ENCODE results near the gene UBE2QL1. TPM values are rescaled to one million over a fixed set of nuclear protein-coding genes. Genes with fewer than 3 reads are reported as not detected.

The UBE2QL1 gene
- total RNA-seq, 1 experiment from 2014 or later, result 0.50 TPM

DNA sequence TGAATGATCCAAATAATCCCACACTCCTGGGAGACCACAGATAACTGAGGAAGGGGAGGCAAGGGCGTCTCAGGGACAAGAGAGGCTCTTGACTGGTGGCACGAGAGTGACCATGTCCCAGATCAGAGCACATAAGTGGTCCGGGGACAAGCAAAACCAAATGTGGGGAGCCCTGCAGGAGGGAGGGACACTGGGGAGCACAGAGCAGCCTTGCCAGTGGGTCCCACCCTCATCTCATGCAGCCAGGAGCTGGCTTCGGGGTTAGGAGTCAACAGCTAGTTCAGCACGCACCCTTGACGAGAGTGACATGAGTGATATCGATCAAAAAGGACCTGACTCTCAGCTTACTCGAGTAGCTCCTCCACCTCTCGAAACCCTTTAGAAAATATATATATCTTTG lies 16.5 kb upstream of the UBE2QL1 start (continued):
- TF ChIP-seq, protein P1, sequence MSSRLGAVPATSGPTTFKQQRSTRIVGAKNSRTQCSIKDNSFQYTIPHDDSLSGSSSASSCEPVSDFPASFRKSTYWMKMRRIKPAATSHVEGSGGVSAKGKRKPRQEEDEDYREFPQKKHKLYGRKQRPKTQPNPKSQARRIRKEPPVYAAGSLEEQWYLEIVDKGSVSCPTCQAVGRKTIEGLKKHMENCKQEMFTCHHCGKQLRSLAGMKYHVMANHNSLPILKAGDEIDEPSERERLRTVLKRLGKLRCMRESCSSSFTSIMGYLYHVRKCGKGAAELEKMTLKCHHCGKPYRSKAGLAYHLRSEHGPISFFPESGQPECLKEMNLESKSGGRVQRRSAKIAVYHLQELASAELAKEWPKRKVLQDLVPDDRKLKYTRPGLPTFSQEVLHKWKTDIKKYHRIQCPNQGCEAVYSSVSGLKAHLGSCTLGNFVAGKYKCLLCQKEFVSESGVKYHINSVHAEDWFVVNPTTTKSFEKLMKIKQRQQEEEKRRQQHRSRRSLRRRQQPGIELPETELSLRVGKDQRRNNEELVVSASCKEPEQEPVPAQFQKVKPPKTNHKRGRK (CRISPR knock-in tag; IDR thresholded peaks at IDR 0.05; ENCODE audit: borderline replicate concordance), result no peak
- TF ChIP-seq CBFB (CRISPR knock-in tag; IDR thresholded peaks at IDR 0.05; ENCODE audit: low read depth), result no peak
- no peak for TF ChIP-seq CREB1 (CRISPR knock-in tag; IDR thresholded peaks at IDR 0.05)
- TF ChIP-seq NFYB (CRISPR knock-in tag; conservative IDR thresholded peaks at IDR 0.05; ENCODE audit: low read depth), result no peak
- TF ChIP-seq, protein P2, sequence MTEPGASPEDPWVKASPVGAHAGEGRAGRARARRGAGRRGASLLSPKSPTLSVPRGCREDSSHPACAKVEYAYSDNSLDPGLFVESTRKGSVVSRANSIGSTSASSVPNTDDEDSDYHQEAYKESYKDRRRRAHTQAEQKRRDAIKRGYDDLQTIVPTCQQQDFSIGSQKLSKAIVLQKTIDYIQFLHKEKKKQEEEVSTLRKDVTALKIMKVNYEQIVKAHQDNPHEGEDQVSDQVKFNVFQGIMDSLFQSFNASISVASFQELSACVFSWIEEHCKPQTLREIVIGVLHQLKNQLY (CRISPR knock-in tag; IDR thresholded peaks at IDR 0.05), result no peak
- TF ChIP-seq ZNF396 (CRISPR knock-in tag; IDR thresholded peaks at IDR 0.05; ENCODE audit: borderline replicate concordance), result no peak
- TF ChIP-seq STAT6 (CRISPR knock-in tag; conservative IDR thresholded peaks at IDR 0.05; ENCODE audit: low read depth), result no peak
- no peak for TF ChIP-seq HMGXB4 (CRISPR knock-in tag; IDR thresholded peaks at IDR 0.05)

- TF ChIP-seq ATF1 (CRISPR knock-in tag; IDR thresholded peaks at IDR 0.05), result no peak
- TF ChIP-seq RELA (CRISPR knock-in tag; IDR thresholded peaks at IDR 0.05; ENCODE audit: borderline replicate concordance), result no peak
- TF ChIP-seq, protein P3, sequence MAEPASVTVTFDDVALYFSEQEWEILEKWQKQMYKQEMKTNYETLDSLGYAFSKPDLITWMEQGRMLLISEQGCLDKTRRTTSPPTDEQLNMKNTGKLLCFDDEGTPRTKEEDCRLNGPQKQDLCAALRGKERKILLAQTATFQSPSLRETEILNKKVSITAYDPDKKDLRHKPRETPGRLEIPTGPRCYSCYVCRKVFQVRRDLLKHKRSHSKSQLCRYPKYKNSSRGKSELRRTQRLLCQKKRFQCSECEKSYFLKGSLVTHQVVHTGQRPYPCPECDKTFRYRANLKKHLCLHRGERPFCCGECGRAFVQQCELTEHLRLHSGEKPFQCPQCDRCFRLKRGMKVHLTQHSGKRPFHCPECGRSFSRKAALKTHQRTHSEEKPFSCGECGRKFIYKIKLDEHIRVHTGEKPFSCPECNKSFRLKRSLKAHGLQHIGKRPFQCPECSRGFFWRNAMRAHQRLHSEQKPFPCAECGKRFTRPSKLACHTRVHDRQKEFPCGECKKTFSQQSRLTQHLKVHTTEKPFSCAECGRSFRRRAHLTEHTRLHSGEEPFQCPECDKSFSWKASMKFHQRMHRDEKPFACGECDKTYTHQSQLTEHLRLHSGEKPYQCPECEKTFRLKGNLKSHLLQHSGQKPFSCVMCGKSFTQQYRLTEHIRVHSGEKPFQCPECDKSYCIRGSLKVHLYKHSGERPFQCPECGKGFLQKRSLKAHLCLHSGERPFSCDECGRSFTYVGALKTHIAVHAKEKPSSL (CRISPR knock-in tag; conservative IDR thresholded peaks at IDR 0.05), result no peak
- TF ChIP-seq ZNF671 (CRISPR knock-in tag; IDR thresholded peaks at IDR 0.05), result no peak
- no peak for TF ChIP-seq NFATC4 (CRISPR knock-in tag; IDR thresholded peaks at IDR 0.05)
- TF ChIP-seq, protein P4, sequence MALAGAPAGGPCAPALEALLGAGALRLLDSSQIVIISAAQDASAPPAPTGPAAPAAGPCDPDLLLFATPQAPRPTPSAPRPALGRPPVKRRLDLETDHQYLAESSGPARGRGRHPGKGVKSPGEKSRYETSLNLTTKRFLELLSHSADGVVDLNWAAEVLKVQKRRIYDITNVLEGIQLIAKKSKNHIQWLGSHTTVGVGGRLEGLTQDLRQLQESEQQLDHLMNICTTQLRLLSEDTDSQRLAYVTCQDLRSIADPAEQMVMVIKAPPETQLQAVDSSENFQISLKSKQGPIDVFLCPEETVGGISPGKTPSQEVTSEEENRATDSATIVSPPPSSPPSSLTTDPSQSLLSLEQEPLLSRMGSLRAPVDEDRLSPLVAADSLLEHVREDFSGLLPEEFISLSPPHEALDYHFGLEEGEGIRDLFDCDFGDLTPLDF (CRISPR knock-in tag; IDR thresholded peaks at IDR 0.05), result no peak
- TF ChIP-seq CREB1 (CRISPR knock-in tag; IDR thresholded peaks at IDR 0.05), result no peak
- TF ChIP-seq GRHL2 (CRISPR knock-in tag; IDR thresholded peaks at IDR 0.05; ENCODE audit: insufficient replicate concordance, severe bottlenecking), result no peak
- TF ChIP-seq TEAD4 (CRISPR knock-in tag; IDR thresholded peaks at IDR 0.05), result no peak
- no peak for TF ChIP-seq RORB (CRISPR knock-in tag; IDR thresholded peaks at IDR 0.05)
- TF ChIP-seq GABPB1 (CRISPR knock-in tag; IDR thresholded peaks at IDR 0.05), result no peak
- TF ChIP-seq STAT6 (CRISPR knock-in tag; conservative IDR thresholded peaks at IDR 0.05; ENCODE audit: low read depth), result no peak
- no peak for TF ChIP-seq ZMAT4 (CRISPR knock-in tag; IDR thresholded peaks at IDR 0.05)
- TF ChIP-seq, protein P5, sequence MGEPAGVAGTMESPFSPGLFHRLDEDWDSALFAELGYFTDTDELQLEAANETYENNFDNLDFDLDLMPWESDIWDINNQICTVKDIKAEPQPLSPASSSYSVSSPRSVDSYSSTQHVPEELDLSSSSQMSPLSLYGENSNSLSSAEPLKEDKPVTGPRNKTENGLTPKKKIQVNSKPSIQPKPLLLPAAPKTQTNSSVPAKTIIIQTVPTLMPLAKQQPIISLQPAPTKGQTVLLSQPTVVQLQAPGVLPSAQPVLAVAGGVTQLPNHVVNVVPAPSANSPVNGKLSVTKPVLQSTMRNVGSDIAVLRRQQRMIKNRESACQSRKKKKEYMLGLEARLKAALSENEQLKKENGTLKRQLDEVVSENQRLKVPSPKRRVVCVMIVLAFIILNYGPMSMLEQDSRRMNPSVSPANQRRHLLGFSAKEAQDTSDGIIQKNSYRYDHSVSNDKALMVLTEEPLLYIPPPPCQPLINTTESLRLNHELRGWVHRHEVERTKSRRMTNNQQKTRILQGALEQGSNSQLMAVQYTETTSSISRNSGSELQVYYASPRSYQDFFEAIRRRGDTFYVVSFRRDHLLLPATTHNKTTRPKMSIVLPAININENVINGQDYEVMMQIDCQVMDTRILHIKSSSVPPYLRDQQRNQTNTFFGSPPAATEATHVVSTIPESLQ (CRISPR knock-in tag; IDR thresholded peaks at IDR 0.05), result no peak
- TF ChIP-seq CREM (CRISPR knock-in tag; IDR thresholded peaks at IDR 0.05), result no peak
- no peaks in the 10 kb centered on the region for H3K36me3 Mint-ChIP-seq
- no peak for DNase-seq (ENCODE audit: low spot score)
- H3K4me3 Mint-ChIP-seq, result no peak overlapping the region
- H3K27ac Mint-ChIP-seq, result no peak overlapping the region
- H3K27me3 Mint-ChIP-seq (ENCODE audit: low read depth), result peaks cover 29% of the 10 kb centered on the region
- ChIA-PET POLR2A (no interaction called here), CTCF (interaction anchor here (0.6 to 2.0 kb wide), 47 partner anchors 10 to 548 kb away, joined by 3 to 17 read pairs (median 4); partner anchors contain the start of genes MED10 and UBE2QL1)
- no peak for ATAC-seq
- no peaks in the 10 kb centered on the region for H3K4me1 Mint-ChIP-seq
- peaks cover 2% of the 10 kb centered on the region for H3K9me3 Mint-ChIP-seq
Measured at GRCh38 chr5:6434731-6435130, 13.9 kb upstream of the UBE2QL1 start.

All from WTC11 (cell line).